HepG2 (cell line): ENCODE data around the gene COL18A1. TPM values are rescaled to one million over a fixed set of nuclear protein-coding genes. Genes with fewer than 3 reads are reported as not detected.
A peak's percentile ranks its signal among the peaks of the same experiment; 100 is the strongest.

ENCODE experiments used
- CREBL2 ChIP-seq: sonication (generic); formaldehyde crosslinking; IDR thresholded peaks from 2 replicates; pipeline ENCODE4 v1.8.1; 2023; ENCODE audit warnings: missing genetic modification reagents, mild to moderate bottlenecking, borderline replicate concordance
- DR1 ChIP-seq: sonication (generic); formaldehyde crosslinking; IDR thresholded peaks from 2 replicates; pipeline ENCODE4 v1.8.0; 2021; ENCODE audit warnings: mild to moderate bottlenecking, missing genetic modification reagents, inconsistent platforms
- GLI4 ChIP-seq: sonication (generic); formaldehyde crosslinking; IDR thresholded peaks from 2 replicates; pipeline ENCODE4 v1.5.1; 2020; ENCODE audit warnings: missing genetic modification reagents, mild to moderate bottlenecking, moderate library complexity, borderline replicate concordance
- HNRNPUL1 ChIP-seq: fragments of 200-400 bp; formaldehyde crosslinking; IDR thresholded peaks from 2 replicates; pipeline ENCODE4 v1.6.1; 2017; ENCODE audit warnings: low read depth, mild to moderate bottlenecking, low read length, moderate library complexity
- LRRFIP1 ChIP-seq: sonication (generic); formaldehyde crosslinking; conservative IDR thresholded peaks from 2 replicates; pipeline ENCODE4 v1.4.0; 2020; ENCODE audit warnings: missing genetic modification reagents
- MAFG ChIP-seq: sonication (generic); formaldehyde crosslinking; IDR thresholded peaks from 2 replicates; pipeline ENCODE4 v1.5.1; 2020; ENCODE audit warnings: mild to moderate bottlenecking, missing genetic modification reagents
- PAX8 ChIP-seq: sonication (generic); formaldehyde crosslinking; IDR thresholded peaks from 2 replicates; pipeline ENCODE4 v1.8.0; 2022; ENCODE audit warnings: mild to moderate bottlenecking, missing genetic modification reagents, borderline replicate concordance
- RAD51 ChIP-seq: fragments of 450-650 bp; IDR thresholded peaks from 2 replicates; pipeline ENCODE4 v1.6.1; 2016; ENCODE audit warnings: borderline replicate concordance
- SNAPC5 ChIP-seq: sonication (generic); formaldehyde crosslinking; IDR thresholded peaks from 2 replicates; pipeline ENCODE4 v1.8.1; 2023; ENCODE audit warnings: mild to moderate bottlenecking, missing genetic modification reagents, borderline replicate concordance
- SP2 ChIP-seq: sonication (generic); formaldehyde crosslinking; IDR thresholded peaks from 2 replicates; pipeline ENCODE4 v1.5.1; 2020; ENCODE audit warnings: mild to moderate bottlenecking, missing genetic modification reagents
- SP4 ChIP-seq: sonication (generic); formaldehyde crosslinking; IDR thresholded peaks from 2 replicates; pipeline ENCODE4 v1.8.1; 2023; ENCODE audit warnings: mild to moderate bottlenecking, missing genetic modification reagents
- TCF12 ChIP-seq, 2 experiments: fragments of 450-650 bp in 1 of 2; sonication (generic) in 1 of 2; formaldehyde crosslinking in 1 of 2; IDR thresholded peaks; 2 replicates each; pipeline versions ENCODE4 v1.6.1 to v1.8.0; 2017 to 2022; ENCODE audit warnings: antibody characterized with exemption in 1 of 2, mild to moderate bottlenecking in 1 of 2, missing genetic modification reagents in 1 of 2, moderate library complexity in 1 of 2
- TIGD3 ChIP-seq: sonication (generic); formaldehyde crosslinking; IDR thresholded peaks from 2 replicates; pipeline ENCODE4 v1.5.1; 2020; ENCODE audit warnings: mild to moderate bottlenecking, missing genetic modification reagents, borderline replicate concordance
- TP53 ChIP-seq: sonication (generic); formaldehyde crosslinking; conservative IDR thresholded peaks from 2 replicates; pipeline ENCODE4 v1.4.0; 2020; ENCODE audit warnings: missing genetic modification reagents
- ZBTB20 ChIP-seq: sonication (generic); formaldehyde crosslinking; IDR thresholded peaks from 2 replicates; pipeline ENCODE4 v1.8.1; 2023; ENCODE audit warnings: missing genetic modification reagents, low read depth, mild to moderate bottlenecking, borderline replicate concordance
- ZBTB37 ChIP-seq: sonication (generic); formaldehyde crosslinking; IDR thresholded peaks from 2 replicates; pipeline ENCODE4 v1.4.0; 2020; ENCODE audit warnings: mild to moderate bottlenecking, missing genetic modification reagents
- ZBTB8A ChIP-seq: sonication (generic); formaldehyde crosslinking; IDR thresholded peaks from 2 replicates; pipeline ENCODE4 v1.4.0; 2020; ENCODE audit warnings: mild to moderate bottlenecking, low read depth, missing genetic modification reagents, borderline replicate concordance
- ZNF337 ChIP-seq: sonication (generic); formaldehyde crosslinking; IDR thresholded peaks from 2 replicates; pipeline ENCODE4 v1.5.1; 2020; ENCODE audit warnings: missing genetic modification reagents, low read depth, mild to moderate bottlenecking, borderline replicate concordance
- ZNF383 ChIP-seq: sonication (generic); formaldehyde crosslinking; IDR thresholded peaks from 2 replicates; pipeline ENCODE4 v1.4.0; 2020; ENCODE audit warnings: missing genetic modification reagents, mild to moderate bottlenecking, borderline replicate concordance
- ZNF800 ChIP-seq: sonication (generic); formaldehyde crosslinking; IDR thresholded peaks from 2 replicates; pipeline ENCODE4 v1.4.0; 2020; ENCODE audit warnings: missing genetic modification reagents
- polyA plus RNA-seq, 8 experiments: library from polyadenylated mRNA; depleted of rRNA in 3 of 8; stranded (reverse) in 7 of 8; unstranded in 1 of 8; fragments of >200 nt; fragmentation: Illumina TruSeq in 4 of 8; extraction: Trizol in 4 of 8; gene quantifications; 2 replicates each; pipeline versions ENCODE4 v1.2.1 to v1.2.3, GENCODE V29; 2011 to 2016; ENCODE audit warnings: low read depth in 4 of 8, missing spikeins in 1 of 8, mixed read lengths in 1 of 8; ENCODE audit not compliant: insufficient read depth in 1 of 8
- total RNA-seq, 5 experiments: library from RNA; depleted of rRNA; stranded (reverse); fragments of >200 nt; fragmentation: Illumina TruSeq; extraction: Trizol; gene quantifications; 2 replicates each; pipeline ENCODE4 v1.2.3, GENCODE V29; 2016; ENCODE audit warnings: low read depth in 1 of 5

COL18A1 gene
- total and polyA plus RNA-seq, 2 of the 13 experiments (the other 11 are each of a cell fraction or from before 2014, with no cell fraction given): 79.0 to 102 TPM

GRCh38 chr21:45469273-45470086 is 64.5 kb downstream of the COL18A1 start (continued):
- TF ChIP-seq SP2 (no peak), TCF12 (IDR thresholded peaks at IDR 0.05) (no peak), TCF12 (CRISPR knock-in tag; IDR thresholded peaks at IDR 0.05) (peak; percentile 74; the same call in 1 of the 2 replicates), RAD51 (no peak), ZNF337 (CRISPR knock-in tag) (0 out of 2 replicates have a peak, but pooled peaks have one; percentile 87), LRRFIP1 (no peak), DR1 (CRISPR knock-in tag) (no peak), GLI4 (CRISPR knock-in tag) (peak; percentile 50; the same call in 1 of the 2 replicates), ZNF383 (CRISPR knock-in tag) (no peak), ZBTB37 (CRISPR knock-in tag) (peak; percentile 45; the same call in 1 of the 2 replicates), SP4 (peak; percentile 54; the same call in 1 of the 2 replicates), HNRNPUL1 (no peak), PAX8 (CRISPR knock-in tag) (no peak), TP53 (CRISPR knock-in tag) (no peak; the same call in 1 of the 2 replicates), MAFG (CRISPR knock-in tag) (no peak), TIGD3 (CRISPR knock-in tag) (no peak), CREBL2 (no peak; the same call in 1 of the 2 replicates), ZBTB20 (CRISPR knock-in tag) (peak; percentile 84; the same call in 1 of the 2 replicates), ZBTB8A (no peak), SNAPC5 (CRISPR knock-in tag) (0 out of 2 replicates have a peak, but pooled peaks have one; percentile 49), ZNF800 (no peak; the same call in 1 of the 2 replicates)
